Fibroblast of the aortic adventitia (primary cell): Measurements from ENCODE around the gene ADGRA3. TPM values are rescaled to one million over a fixed set of nuclear protein-coding genes. Genes with fewer than 3 reads are reported as not detected.
"Not testable (repeated sequence)": the region's sequence is repeated elsewhere in the genome, so short reads cannot be mapped to it uniquely, and the experiment has no call there.

Experiments
- DNase-seq: peaks from one replicate; pipeline ENCODE4 v3.0.0-alpha.2; 2010; ENCODE audit warnings: low read depth
- H3K4me3 ChIP-seq: 2 replicates; pipeline ENCODE4 v1.5.1; 2011; ENCODE audit warnings: low read depth, mild to moderate bottlenecking, control low read depth, low read length, moderate library complexity
- total RNA-seq: library from RNA; depleted of rRNA; stranded (reverse); fragments of >200 nt; gene quantifications from 2 replicates; pipeline ENCODE4 v1.2.3, GENCODE V29; 2012; ENCODE audit warnings: low replicate concordance
- TF ChIP-seq, protein P1 (sequence below): IDR thresholded peaks from 2 replicates; pipeline ENCODE4 v1.5.1; 2011; ENCODE audit warnings: mild to moderate bottlenecking, low read length, control low read depth, inconsistent platforms; ENCODE audit not compliant: insufficient read depth

Gene ADGRA3
- total RNA-seq, 1 donor = 31.9 TPM

GRCh38 chr4:22389240-22389870 is 126.5 kb downstream of the ADGRA3 start:
- H3K4me3 ChIP-seq = no peak overlapping the region
- peak; percentile 93 for DNase-seq
- TF ChIP-seq, protein P1, sequence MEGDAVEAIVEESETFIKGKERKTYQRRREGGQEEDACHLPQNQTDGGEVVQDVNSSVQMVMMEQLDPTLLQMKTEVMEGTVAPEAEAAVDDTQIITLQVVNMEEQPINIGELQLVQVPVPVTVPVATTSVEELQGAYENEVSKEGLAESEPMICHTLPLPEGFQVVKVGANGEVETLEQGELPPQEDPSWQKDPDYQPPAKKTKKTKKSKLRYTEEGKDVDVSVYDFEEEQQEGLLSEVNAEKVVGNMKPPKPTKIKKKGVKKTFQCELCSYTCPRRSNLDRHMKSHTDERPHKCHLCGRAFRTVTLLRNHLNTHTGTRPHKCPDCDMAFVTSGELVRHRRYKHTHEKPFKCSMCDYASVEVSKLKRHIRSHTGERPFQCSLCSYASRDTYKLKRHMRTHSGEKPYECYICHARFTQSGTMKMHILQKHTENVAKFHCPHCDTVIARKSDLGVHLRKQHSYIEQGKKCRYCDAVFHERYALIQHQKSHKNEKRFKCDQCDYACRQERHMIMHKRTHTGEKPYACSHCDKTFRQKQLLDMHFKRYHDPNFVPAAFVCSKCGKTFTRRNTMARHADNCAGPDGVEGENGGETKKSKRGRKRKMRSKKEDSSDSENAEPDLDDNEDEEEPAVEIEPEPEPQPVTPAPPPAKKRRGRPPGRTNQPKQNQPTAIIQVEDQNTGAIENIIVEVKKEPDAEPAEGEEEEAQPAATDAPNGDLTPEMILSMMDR = peak; percentile 87

GRCh38 chr4:22385611-22386011 is 130.3 kb downstream of the ADGRA3 start:
- H3K4me3 ChIP-seq = no peak overlapping the region
- DNase-seq = peak; percentile 70

GRCh38 chr4:22384154-22384553 is 131.7 kb downstream of the ADGRA3 start:
- DNase-seq = no peak
- no peak overlapping the region for H3K4me3 ChIP-seq
- TF ChIP-seq, protein P1 = no peak

More at GRCh38 chr4:22385611-22386011, 130.3 kb downstream of the ADGRA3 start:
- TF ChIP-seq, protein P1 = no peak

GRCh38 chr4:22382216-22382615 is 133.7 kb downstream of the ADGRA3 start:
- DNase-seq = peak; percentile 14

DNA sequence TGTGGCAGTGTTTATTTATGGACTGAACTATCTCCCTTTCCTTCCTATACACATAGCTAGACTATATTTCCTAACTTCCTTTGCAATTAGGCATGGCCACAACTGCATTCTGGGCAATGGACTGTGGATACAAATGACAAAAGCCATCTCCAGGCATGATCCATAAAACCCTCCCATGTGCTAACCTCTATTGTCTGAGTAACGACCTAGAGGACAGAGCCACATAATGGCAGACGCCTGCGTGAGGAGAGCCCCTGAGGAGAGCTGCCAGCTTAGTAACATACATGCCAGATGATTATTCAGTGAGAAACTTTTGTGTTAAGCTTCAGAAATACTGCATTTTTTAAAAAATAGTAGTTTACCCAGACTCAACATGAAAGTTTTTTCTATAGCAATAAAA is 142.9 kb downstream of the ADGRA3 start:
- TF ChIP-seq, protein P1 = no peak
- H3K4me3 ChIP-seq = no peak overlapping the region
- no peak for DNase-seq

More at GRCh38 chr4:22382216-22382615, 133.7 kb downstream of the ADGRA3 start:
- H3K4me3 ChIP-seq = not testable (repeated sequence)

GRCh38 chr4:22369901-22370562 is 145.8 kb downstream of the ADGRA3 start:
- TF ChIP-seq, protein P1 = no peak
- H3K4me3 ChIP-seq = no peak overlapping the region
- DNase-seq = no peak

- peak; percentile 12 for DNase-seq
- TF ChIP-seq, protein P1 = no peak
- no peak overlapping the region for H3K4me3 ChIP-seq
Measured at GRCh38 chr4:22363787-22364186, 152.1 kb downstream of the ADGRA3 start.
